Spleen (tissue), 7 donors: ENCODE data around the gene MMD.

Source experiments
- POLR2A ChIP-seq, 3 donors: fragments of 450-650 bp; IDR thresholded peaks; one replicate each; pipeline ENCODE4 v1.5.1; 2017; ENCODE audit warnings: antibody characterized with exemption in 3 of 3, mild to moderate bottlenecking in 1 of 3
- TF ChIP-seq, protein P1 (sequence below), 11 experiments: fragments of 200-600 bp in 7 of 11; fragments of 450-650 bp in 4 of 11; sonication (generic) in 4 of 11; IDR thresholded peaks in 8 of 11; conservative IDR thresholded peaks in 3 of 11; 1 replicate in 7 of 11; 2 replicates in 4 of 11; pipeline versions ENCODE4 v1.4.0 to v1.8.0; 2016 to 2021; ENCODE audit warnings: antibody characterized with exemption in 11 of 11, inconsistent platforms in 4 of 11, mild to moderate bottlenecking in 1 of 11
- donor health status: DM: no; HTN: no; CAD: no; lungs with moderate emphysema.
- donor health status: DM: no; HTN: no; CAD: no.
- donor health status: DM: no; HTN: no; CAD: no.

- TF ChIP-seq POLR2A (IDR thresholded peaks at IDR 0.05) = no peak
- TF ChIP-seq, protein P1, sequence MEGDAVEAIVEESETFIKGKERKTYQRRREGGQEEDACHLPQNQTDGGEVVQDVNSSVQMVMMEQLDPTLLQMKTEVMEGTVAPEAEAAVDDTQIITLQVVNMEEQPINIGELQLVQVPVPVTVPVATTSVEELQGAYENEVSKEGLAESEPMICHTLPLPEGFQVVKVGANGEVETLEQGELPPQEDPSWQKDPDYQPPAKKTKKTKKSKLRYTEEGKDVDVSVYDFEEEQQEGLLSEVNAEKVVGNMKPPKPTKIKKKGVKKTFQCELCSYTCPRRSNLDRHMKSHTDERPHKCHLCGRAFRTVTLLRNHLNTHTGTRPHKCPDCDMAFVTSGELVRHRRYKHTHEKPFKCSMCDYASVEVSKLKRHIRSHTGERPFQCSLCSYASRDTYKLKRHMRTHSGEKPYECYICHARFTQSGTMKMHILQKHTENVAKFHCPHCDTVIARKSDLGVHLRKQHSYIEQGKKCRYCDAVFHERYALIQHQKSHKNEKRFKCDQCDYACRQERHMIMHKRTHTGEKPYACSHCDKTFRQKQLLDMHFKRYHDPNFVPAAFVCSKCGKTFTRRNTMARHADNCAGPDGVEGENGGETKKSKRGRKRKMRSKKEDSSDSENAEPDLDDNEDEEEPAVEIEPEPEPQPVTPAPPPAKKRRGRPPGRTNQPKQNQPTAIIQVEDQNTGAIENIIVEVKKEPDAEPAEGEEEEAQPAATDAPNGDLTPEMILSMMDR (IDR thresholded peaks at IDR 0.05 in 8 of 11, conservative IDR thresholded peaks at IDR 0.05 in 3 of 11) = no peak
These were observed 27.0 kb upstream of the MMD start for GRCh38 chr17:55448681-55449080.
